SW 1271 (cell line): ENCODE results near the gene RTN4RL2.

Experiments used
- DNase-seq, 2 experiments: peaks; one replicate each; lab custom pipeline; 2025; lab: John Stamatoyannopoulos, UW

RTN4RL2 gene

DNA sequence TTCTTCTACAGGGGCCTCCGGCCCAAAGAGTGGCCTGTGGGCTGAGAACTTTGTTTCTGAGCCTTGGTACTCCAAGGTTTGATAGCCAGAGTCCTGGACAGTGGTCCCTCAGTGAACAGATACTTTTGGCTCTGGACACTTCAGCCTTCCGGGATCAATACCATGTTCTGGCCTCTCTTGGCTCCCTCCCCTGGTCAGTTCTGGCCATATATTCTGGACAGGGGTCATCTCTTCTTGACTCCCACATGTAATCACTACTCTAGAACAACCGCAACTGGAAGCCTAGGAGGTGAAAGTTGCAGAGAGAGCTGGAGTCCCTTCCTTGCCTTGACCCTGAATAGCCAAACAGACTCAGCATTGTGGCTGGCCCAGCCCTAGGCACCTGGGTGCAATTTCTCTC, 2.3 kb downstream of the RTN4RL2 start:
- DNase-seq: no peak

DNA sequence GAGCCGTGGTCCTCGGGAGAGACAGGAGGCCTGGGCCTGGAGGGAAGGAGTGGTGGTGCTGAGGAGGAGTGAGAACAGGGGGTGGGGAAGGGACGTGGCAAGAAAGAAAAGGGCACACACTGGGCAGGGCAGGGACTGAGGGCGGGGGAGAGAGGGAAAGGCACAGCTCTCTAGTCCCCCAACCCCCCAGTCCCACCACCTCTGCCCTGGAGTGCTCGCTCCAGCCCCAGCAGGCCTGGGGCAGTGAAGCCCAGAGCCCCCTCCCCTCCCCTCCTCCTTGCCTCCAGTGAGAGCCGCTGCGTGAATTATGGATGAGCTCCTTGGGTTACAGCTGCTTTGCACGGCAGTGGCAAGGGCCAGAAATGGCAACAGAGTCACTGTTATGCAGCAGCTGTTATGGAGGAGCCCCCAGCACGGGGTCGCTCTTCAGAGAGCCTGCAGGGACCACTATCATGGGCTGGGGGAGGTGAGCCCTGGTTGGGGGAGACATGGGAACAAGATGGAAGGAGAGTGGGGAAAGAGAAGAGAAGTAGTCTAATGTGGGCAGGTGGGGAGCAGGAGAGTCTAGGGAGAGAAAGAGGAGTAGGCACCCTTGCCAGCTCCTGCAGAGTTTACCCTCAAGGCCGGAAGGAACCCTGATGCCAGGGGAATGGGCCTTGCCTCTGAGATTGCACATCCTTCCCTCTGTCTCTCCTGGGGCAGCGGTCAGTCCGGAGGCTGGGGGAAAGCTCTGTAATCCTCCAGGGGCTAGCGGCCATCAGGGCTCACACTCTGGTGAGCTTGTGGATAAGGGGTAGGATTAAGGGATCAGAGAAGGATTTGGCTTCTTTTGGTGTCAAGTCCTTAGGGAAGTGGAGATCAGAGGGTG, 3.6 kb downstream of the RTN4RL2 start:
- no peak for DNase-seq

DNA sequence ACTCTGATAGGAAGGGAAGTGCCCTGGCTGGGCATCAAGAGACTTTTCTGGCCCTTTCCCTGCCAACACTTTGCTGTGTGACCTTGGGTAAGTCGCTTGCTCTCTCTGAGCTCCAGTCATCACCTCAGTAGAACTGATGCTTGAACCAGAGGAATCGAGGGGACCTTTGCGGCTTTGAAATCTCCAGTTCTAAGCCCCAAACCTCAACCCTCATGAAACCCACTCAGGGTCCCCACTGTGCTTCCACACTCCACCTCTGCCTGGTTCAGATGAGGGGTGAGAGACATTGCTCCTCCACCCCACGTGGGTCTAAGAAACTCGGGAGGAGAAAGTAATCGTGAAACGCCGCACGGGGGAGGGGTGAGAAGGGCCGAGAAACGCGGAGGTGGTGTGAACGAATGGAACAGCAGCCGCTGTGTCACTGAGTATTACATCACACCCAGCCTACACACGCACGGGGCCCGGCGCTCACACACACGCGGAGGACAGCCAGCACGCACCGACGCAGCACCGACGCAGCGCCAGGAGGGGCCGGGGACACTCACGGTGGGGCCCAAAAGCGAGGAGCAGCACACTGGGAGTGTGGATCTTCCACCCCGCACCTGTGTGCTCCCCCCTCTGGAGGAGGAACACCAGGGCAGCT, 4.3 kb downstream of the RTN4RL2 start:
- DNase-seq: no peak

DNA sequence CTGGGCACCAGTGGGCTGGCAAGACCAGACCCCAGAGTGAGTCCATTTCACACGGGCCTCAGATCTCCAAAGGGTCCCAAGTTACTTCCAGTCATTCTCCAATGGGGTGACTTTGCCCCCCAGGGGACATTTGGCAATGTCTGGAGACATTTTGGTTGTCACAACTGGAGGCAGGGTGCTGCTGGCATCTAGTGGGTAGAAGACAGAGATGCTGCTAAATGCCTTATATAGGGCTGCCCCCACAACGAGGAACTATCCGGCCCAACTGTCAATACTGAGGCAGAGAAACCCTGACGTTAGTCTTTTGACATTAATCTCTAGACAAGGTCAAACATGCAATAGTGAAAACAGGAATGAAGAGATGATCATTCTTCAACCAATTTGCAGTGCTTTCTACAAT, 6.4 kb downstream of the RTN4RL2 start:
- no peak for DNase-seq

GRCh38 chr11:57467508-57468157, 7.3 kb downstream of the RTN4RL2 start:
- DNase-seq: no peak

DNA sequence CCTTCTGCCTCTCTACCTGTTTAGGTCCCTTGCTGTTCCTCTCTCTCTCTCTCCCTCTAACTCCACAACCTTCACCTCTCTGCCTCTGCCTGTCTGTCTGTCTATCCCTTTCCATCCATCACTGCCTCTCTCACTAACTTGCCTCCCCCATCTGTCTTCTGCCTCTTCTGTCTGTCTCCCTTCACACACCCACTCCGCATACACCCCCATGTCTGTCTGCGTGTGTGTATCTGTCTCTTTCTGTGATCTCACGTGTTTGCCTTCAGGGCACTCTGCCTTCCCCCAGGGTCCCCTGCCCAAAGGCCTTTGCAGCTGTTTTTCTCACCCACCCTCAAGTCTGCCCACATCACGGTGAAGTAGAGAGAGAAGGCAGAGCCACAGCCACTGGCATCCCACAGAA, 7.9 kb downstream of the RTN4RL2 start:
- DNase-seq: no peak

DNA sequence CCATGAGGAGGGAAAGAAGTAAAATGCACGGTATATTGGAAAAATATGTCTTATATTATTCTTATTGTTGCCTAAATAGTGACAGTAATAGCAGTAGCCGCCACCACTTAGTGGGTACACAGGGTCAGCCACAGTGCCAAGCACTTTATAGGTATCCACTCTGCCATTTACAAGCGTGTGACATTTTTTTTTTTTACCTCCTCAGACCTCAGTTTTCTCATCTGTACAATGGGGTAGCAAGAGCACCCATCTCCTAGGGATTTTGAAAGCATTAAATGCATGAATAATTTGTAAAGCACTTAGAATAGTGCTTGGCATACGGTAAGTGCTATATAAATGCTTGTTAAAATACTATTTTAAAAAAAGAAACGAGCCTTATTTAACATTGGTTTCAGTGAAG, 8.9 kb downstream of the RTN4RL2 start:
- DNase-seq: no peak

DNA sequence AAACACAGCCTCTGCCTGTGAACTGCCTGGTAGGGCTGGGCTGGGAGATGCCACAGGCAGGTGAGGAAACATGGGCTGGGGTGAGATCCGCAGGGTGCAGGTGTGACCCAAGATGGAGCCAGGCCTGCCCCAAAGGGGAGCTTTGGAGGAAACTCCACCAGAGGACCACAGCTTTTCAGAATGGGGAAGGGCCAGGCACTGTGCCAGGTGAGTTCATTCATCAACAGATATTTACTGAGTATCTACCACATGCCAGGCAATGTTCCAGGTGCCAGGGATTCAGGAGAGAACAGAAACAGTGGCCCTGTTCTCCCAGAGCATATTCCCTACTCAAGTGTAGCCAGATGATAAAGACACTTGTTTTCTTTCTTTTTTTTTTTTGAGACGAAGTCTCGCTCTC, 11.2 kb downstream of the RTN4RL2 start:
- DNase-seq: no peak

- DNase-seq: no peak
Measured at GRCh38 chr11:57473285-57473841, 13.0 kb downstream of the RTN4RL2 start.

DNA sequence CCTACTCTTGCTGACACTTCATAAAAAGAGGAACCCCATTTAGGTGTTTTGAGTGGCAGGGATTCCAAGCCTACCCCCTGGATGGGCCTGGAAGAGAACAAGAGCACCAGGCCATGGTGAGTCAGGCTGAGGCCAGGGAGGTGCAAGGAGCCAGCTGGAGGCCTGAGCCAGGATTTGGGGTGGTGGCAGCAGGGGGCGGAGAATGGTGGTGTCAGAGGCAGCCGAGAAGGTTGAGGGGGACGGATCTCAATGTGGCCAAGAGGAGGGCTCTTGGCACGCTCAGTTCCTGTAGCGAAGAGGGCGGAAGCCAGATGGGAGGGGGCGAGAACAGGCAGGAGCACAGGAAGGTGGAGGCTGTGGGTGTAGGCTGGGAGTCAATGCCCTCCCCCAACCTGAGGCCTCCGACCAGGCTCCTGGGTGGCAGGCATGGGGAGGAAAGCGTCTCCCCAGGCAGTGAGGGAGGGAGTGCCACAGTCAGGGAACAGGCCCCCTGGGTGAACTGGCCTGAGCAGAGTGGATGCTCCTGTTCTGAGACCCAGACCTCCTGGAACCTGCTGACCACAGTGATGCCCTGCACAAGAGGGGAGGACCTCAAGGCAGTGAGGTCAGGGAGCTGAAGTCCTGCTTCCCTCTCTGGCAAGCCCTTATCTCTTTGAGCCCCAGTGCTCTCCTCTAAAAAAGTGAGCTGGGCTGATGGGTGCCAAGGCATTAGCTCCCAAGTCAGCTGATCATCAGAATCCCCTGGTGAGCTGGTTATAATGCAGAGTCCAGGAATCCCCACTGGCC, 13.9 kb downstream of the RTN4RL2 start:
- no peak for DNase-seq

DNA sequence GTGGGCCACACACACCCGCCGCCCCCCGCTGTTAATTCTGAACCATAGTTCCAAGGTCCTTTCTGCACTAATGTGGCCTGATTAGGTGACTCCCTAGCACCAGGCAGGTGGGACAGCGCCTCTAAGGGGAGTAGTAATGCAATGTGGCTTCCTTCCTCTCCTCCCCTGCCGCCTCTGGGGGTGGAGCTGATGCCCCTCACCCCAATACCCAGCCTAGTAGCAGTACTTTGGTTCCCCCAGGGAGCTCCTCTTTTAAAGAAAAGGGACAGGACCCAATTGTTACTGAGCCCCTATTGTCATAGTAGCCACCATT, 14.4 kb downstream of the RTN4RL2 start:
- no peak for DNase-seq

- DNase-seq: no peak
Measured at GRCh38 chr11:57475191-57475590, 14.9 kb downstream of the RTN4RL2 start.

GRCh38 chr11:57475671-57476046, 15.3 kb downstream of the RTN4RL2 start:
- DNase-seq: no peak

DNA sequence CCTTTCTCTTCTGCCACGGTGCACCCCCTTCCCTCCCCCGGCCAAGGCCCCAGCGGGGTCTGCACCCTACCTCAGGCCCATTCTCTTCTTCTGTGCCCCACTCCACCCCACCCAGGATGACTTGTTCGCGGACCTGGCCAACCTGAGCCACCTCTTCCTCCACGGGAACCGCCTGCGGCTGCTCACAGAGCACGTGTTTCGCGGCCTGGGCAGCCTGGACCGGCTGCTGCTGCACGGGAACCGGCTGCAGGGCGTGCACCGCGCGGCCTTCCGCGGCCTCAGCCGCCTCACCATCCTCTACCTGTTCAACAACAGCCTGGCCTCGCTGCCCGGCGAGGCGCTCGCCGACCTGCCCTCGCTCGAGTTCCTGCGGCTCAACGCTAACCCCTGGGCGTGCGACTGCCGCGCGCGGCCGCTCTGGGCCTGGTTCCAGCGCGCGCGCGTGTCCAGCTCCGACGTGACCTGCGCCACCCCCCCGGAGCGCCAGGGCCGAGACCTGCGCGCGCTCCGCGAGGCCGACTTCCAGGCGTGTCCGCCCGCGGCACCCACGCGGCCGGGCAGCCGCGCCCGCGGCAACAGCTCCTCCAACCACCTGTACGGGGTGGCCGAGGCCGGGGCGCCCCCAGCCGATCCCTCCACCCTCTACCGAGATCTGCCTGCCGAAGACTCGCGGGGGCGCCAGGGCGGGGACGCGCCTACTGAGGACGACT, 15.9 kb downstream of the RTN4RL2 start:
- DNase-seq: no peak

DNA sequence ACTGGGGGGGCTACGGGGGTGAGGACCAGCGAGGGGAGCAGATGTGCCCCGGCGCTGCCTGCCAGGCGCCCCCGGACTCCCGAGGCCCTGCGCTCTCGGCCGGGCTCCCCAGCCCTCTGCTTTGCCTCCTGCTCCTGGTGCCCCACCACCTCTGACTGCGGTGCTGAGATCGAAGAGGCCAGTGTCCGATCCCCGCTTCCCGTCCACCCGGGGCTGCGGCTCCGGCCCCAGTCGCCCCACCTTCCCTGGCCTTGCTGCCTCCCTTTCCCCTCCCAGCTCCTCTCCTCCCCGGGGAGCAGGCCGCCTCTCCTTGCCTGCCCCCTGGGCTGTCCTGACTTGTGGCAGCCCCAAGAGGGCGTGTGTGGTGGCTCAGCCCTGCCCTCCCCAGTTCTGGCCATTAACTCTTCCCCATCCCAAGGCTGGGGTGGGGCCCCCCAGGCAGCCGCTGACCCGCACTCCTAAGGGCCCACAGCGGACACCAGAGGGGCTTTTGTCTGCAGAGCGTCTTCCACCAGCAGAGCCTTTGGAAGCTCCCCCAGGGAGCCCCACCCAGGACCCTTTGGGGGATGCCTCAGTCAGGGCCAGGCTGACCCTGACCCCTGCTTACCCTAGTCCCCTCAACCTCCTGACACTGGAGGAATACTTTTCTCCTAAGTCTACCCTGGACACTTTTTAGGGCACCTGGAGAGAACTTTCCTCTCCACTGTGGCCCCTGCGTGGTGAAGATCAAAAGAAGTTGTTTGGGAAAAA, 16.6 kb downstream of the RTN4RL2 start:
- peak in 1 of 2 experiments; percentile 21 for DNase-seq

GRCh38 chr11:57477507-57478189, 17.3 kb downstream of the RTN4RL2 start:
- DNase-seq: no peak

- no peak for DNase-seq
Measured at GRCh38 chr11:57479021-57479663, 18.8 kb downstream of the RTN4RL2 start.

DNA sequence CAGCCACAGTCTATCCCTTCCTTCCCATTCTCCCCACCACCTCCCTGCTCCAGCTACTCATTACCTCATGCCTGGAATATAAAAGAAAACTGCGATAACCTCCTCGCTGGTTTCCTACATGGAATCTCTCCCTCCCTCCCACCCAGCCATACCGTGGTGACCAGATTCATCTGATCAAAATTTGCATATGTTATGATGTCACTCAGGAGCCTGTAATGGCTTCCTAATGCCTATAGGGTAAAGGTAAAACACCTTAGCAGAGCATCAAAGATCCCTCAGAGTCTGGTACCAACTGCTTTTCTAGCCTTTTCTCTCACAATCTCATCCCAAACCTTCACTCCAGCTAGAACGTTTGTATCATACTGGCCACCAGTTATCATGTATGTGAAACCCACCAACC, 19.6 kb downstream of the RTN4RL2 start:
- no peak for DNase-seq

- DNase-seq: peak in 1 of 2 experiments; percentile 33
Measured at GRCh38 chr11:57480409-57481137, 20.2 kb downstream of the RTN4RL2 start.
